ENCODE measurements around the gene CECR2. TPM values are rescaled to one million over a fixed set of nuclear protein-coding genes. Genes with fewer than 3 reads are reported as not detected.

CECR2 gene
- total RNA-seq, 1 experiment from 2014 or later: 3.6 TPM

GRCh38 chr22:17578136-17578754 is 209.0 kb downstream of the CECR2 start:
- peaks cover 11% of the 10 kb centered on the region for H3K4me1 ChIP-seq (ENCODE audit: control insufficient read depth, insufficient read depth, low read length)
- no TSS peak for BruUV-seq (replicated peaks)
- DNase-seq (ENCODE audit: low read depth, low spot score): no peak
- in situ Hi-C loops (cut with HindIII; ENCODE audit: low pct_unique_long_range_greater_than_20kb, low sequenced_read_pairs) (no loop called here), intact Hi-C loops (cut with micrococcal nuclease; ENCODE audit: unreplicated experiment) (no loop called here)
- no peaks in the 10 kb centered on the region for H3K9me3 ChIP-seq (ENCODE audit: control insufficient read depth, insufficient read depth, low read depth, low read length)
- no peak overlapping the region for H3K27ac ChIP-seq (ENCODE audit: low read length)
- no peak overlapping the region for H3K4me3 ChIP-seq (ENCODE audit: low read depth in 2 of 2, low read length in 2 of 2)
- no peak for TF ChIP-seq CTCF (IDR thresholded peaks at IDR 0.05)
- TF ChIP-seq TCF7L2 (IDR thresholded peaks at IDR 0.05; ENCODE audit: low read depth, low read length): no peak
- TF ChIP-seq REST (IDR thresholded peaks at IDR 0.05; ENCODE audit: insufficient read depth in 1 of 2, low read depth in 2 of 2, low read length in 1 of 2): no peak
- TF ChIP-seq SIN3A (IDR thresholded peaks at IDR 0.05; ENCODE audit: borderline replicate concordance, insufficient read depth, low read depth, low read length): no peak
- no peak for TF ChIP-seq POLR2AphosphoS5 (IDR thresholded peaks at IDR 0.05; ENCODE audit: low read depth, low read length)
- POLR2A ChIA-PET: interaction anchor here (0.6 kb wide), 1 partner anchor 481 kb away, joined by 5 read pairs; no protein-coding TSS in a partner anchor
- no peaks in the 10 kb centered on the region for H3K27me3 ChIP-seq (ENCODE audit: control insufficient read depth, insufficient read depth, low read length)
- no peak for ATAC-seq
- CTCF ChIA-PET: no interaction called here
- H3K36me3 ChIP-seq (ENCODE audit: control insufficient read depth, insufficient read depth, low read length): no peaks in the 10 kb centered on the region

GRCh38 chr22:17579535-17579981 is 210.3 kb downstream of the CECR2 start:
- in situ Hi-C loops (cut with HindIII; ENCODE audit: low pct_unique_long_range_greater_than_20kb, low sequenced_read_pairs): no loop called here

More at GRCh38 chr22:17579535-17579981, 210.3 kb downstream of the CECR2 start:
- ATAC-seq: no peak
- POLR2A ChIA-PET: interaction anchor here (1.6 kb wide), 1 partner anchor 8 kb away, joined by 3 read pairs; no protein-coding TSS in a partner anchor
- no peak for DNase-seq (ENCODE audit: low read depth, low spot score)
- H3K27me3 ChIP-seq (ENCODE audit: control insufficient read depth, insufficient read depth, low read length): no peaks in the 10 kb centered on the region
- intact Hi-C loops (cut with micrococcal nuclease; ENCODE audit: unreplicated experiment): no loop called here
- no peak overlapping the region for H3K27ac ChIP-seq (ENCODE audit: low read length)
- CTCF ChIA-PET: no interaction called here
- H3K4me3 ChIP-seq (ENCODE audit: low read depth in 2 of 2, low read length in 2 of 2): no peak overlapping the region
- no peak for TF ChIP-seq POLR2AphosphoS5 (IDR thresholded peaks at IDR 0.05; ENCODE audit: low read depth, low read length)
- no peak for TF ChIP-seq REST (IDR thresholded peaks at IDR 0.05; ENCODE audit: insufficient read depth in 1 of 2, low read depth in 2 of 2, low read length in 1 of 2)
- TF ChIP-seq CTCF (IDR thresholded peaks at IDR 0.05): no peak
- no peak for TF ChIP-seq TCF7L2 (IDR thresholded peaks at IDR 0.05; ENCODE audit: low read depth, low read length)
- TF ChIP-seq SIN3A (IDR thresholded peaks at IDR 0.05; ENCODE audit: borderline replicate concordance, insufficient read depth, low read depth, low read length): no peak
- peaks cover 11% of the 10 kb centered on the region for H3K4me1 ChIP-seq (ENCODE audit: control insufficient read depth, insufficient read depth, low read length)
- no TSS peak for BruUV-seq (replicated peaks)
- no peaks in the 10 kb centered on the region for H3K9me3 ChIP-seq (ENCODE audit: control insufficient read depth, insufficient read depth, low read depth, low read length)
- H3K36me3 ChIP-seq (ENCODE audit: control insufficient read depth, insufficient read depth, low read length): no peaks in the 10 kb centered on the region
